Mammary epithelial cell (primary cell): ENCODE measurements around the gene TCF19.
"Not testable (repeated sequence)": the region's sequence is repeated elsewhere in the genome, so short reads cannot be mapped to it uniquely, and the experiment has no call there.

Experiments used
- EZH2 ChIP-seq: IDR thresholded peaks from 2 replicates; pipeline ENCODE4 v1.6.1; 2012; ENCODE audit warnings: low read length, inconsistent platforms, borderline replicate concordance
- TF ChIP-seq, protein P1 (sequence below), 2 donors: IDR thresholded peaks in 1 of 2; conservative IDR thresholded peaks in 1 of 2; 2 replicates each; pipeline ENCODE4 v1.5.1; 2011 to 2012; ENCODE audit warnings: inconsistent platforms in 2 of 2, low read length in 2 of 2, mild to moderate bottlenecking in 2 of 2, control low read depth in 1 of 2, low read depth in 1 of 2; ENCODE audit not compliant: insufficient read depth in 1 of 2; ENCODE audit errors: extremely low read depth in 1 of 2

- TF ChIP-seq, protein P1, sequence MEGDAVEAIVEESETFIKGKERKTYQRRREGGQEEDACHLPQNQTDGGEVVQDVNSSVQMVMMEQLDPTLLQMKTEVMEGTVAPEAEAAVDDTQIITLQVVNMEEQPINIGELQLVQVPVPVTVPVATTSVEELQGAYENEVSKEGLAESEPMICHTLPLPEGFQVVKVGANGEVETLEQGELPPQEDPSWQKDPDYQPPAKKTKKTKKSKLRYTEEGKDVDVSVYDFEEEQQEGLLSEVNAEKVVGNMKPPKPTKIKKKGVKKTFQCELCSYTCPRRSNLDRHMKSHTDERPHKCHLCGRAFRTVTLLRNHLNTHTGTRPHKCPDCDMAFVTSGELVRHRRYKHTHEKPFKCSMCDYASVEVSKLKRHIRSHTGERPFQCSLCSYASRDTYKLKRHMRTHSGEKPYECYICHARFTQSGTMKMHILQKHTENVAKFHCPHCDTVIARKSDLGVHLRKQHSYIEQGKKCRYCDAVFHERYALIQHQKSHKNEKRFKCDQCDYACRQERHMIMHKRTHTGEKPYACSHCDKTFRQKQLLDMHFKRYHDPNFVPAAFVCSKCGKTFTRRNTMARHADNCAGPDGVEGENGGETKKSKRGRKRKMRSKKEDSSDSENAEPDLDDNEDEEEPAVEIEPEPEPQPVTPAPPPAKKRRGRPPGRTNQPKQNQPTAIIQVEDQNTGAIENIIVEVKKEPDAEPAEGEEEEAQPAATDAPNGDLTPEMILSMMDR (conservative IDR thresholded peaks at IDR 0.05 in 1 of 2, IDR thresholded peaks at IDR 0.05 in 1 of 2; ENCODE audit: extremely low read depth in 1 of 2, insufficient read depth in 1 of 2, low read depth in 1 of 2, low read length in 2 of 2) = not testable (repeated sequence)
- TF ChIP-seq EZH2 = not testable (repeated sequence)
Observed at GRCh38 chr6:31164475-31165063, 6.2 kb downstream of the TCF19 start.
